GM12892 (cell line): ENCODE results near the gene CPHXL. TPM values are rescaled to one million over a fixed set of nuclear protein-coding genes. Genes with fewer than 3 reads are reported as not detected.

Experiments used
- DNase-seq: peaks from one replicate; pipeline ENCODE4 v3.0.0; 2011; ENCODE audit not compliant: insufficient read length
- FAIRE-seq: peaks from 2 replicates; lab custom pipeline; 2011; peaks lifted over from hg19 to GRCh38; lab: Jason Lieb, UNC
- POLR2A ChIP-seq: IDR thresholded peaks from 2 replicates; pipeline ENCODE4 v1.6.1; 2011; ENCODE audit warnings: low read depth, low read length, control low read depth
- POLR2AphosphoS5 ChIP-seq: IDR thresholded peaks from 2 replicates; pipeline ENCODE4 v1.6.1; 2011; ENCODE audit warnings: low read depth, low read length, control low read depth
- TAF1 ChIP-seq: IDR thresholded peaks from 2 replicates; pipeline ENCODE4 v1.6.1; 2011; ENCODE audit warnings: low read depth, mild to moderate bottlenecking, control low read depth, low read length, borderline replicate concordance
- polyA plus RNA-seq: library from polyadenylated mRNA; unstranded; fragments of >200 nt; gene quantifications from one replicate; pipeline ENCODE4 v1.2.1, GENCODE V29; 2012; ENCODE audit warnings: missing spikeins, inconsistent platforms; ENCODE audit not compliant: missing spikeins

CPHXL gene
- not detected for polyA plus RNA-seq

GRCh38 chr16:75726390-75726789 is at the start of gene CPHXL:
TSS of gene CPHXL (minus strand) at chr16:75726490. CDS start at chr16:75726442, 48 bp downstream.
- TF ChIP-seq POLR2AphosphoS5 (no peak), TAF1 (no peak), POLR2A (no peak)
- FAIRE-seq: no peak
- no peak for DNase-seq

DNA sequence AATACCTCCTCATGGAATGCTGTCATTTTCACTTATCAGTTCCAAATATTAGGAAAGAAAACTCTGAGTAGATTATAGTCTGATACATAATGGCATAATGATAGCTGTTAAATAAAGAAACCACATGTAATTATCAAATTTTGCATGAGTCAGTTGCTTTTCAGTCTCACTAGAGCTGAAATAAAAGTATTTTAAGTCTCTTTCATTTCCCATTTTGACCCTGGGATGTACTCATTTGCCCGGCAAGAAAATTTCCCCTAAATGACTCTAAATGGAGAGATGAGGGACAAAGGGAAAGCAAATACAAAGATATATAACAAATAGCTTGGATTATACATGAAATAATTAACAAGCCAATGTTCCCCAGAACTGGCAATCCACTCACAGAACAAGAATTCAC is 47.9 kb upstream of the CPHXL start:
- DNase-seq (no peak), FAIRE-seq (no peak)
- no peak for TF ChIP-seq POLR2AphosphoS5

DNA sequence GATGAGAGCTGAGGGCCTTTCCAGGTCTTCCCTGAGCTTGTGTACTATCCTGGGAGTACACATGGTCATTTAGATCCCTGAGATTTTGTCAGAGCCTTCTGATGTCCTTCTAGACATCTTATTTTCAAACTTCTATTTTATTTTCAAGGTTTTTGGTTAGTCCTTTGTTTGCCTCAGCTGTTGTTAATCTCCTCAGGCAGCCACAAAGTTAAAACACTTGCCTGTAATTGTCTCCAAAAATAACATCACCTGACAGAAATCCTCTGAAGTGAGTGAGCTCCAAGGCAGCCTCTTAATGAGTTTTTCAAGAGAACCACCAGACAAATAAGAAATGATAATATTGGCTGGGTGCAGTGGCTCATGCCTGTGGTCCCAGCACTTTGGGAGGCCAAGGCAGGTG is 43.8 kb upstream of the CPHXL start:
- TF ChIP-seq POLR2A (no peak), TAF1 (no peak)
- no peak for FAIRE-seq

DNA sequence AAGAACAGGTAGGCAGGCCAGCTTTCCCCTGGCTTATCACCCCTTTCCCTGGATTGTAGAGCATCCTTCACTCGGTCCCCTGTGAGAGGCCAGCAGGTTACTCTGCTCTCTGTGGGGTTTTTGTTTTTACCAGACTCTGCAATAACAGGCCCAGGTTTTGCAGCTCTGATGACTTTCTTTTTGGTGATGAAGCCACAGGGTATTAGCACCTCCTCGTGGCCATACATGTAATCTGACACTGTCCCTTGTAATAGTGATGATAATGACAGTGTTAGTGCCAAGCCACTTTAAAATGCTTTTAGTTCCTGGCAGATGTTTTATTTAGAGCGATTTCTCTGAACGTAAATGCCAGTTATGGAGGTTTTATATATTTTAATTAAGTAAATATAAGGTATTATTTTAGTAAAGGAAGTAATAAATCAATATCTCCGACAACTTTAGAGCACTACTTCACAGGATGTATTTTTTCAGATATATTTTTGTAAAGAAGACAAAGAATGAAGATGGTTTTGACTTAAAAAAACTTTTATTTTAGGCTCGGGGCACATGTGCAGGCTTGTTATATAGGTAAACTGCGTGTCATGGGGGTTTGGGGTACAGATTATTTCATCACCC is 38.0 kb upstream of the CPHXL start:
- TF ChIP-seq TAF1 (no peak), POLR2A (no peak), POLR2AphosphoS5 (no peak)
- peak; percentile 20 for DNase-seq
- FAIRE-seq: peak; percentile 81

More for the DNA sequence above, 43.8 kb upstream of the CPHXL start:
- DNase-seq: no peak

DNA sequence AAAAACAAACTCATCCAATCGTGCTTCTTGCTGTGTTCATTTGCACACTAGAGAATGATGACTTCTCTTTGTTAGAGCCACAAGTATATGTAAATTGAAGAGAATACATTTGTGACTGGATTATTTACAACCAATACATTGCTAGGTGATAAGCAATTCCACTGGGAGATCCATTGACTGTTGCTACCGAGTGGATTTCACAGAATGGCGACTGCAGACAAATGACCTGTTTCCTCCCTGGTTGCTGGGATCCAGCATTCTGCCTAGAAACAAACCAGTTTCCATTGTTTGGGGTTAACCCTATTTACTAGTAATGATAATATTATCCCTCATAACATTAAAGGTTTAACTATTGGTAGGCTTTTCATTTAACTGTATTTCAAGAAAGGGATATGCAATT is 36.9 kb upstream of the CPHXL start:
- FAIRE-seq (no peak), DNase-seq (no peak)
- TF ChIP-seq POLR2AphosphoS5: no peak
- no peak for TF ChIP-seq POLR2A
- TF ChIP-seq TAF1: no peak

DNA sequence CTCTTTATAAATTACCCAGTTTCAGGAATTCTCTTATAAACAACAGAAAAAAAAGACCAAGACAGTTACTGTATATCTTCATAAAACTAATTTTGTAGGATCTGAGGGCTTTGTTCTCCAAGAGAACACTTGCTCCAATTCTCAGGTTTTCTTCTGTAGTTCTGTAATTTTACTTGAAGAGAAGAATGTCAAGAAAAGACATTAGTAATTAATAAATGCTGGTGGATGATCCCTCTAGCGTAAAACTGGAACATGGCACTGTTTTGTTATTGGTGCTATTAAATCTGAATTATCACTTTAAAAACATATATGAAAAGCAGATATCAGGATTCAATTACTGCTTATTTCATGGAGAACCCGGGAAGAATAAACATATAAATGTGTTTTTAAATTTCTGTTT is 36.5 kb upstream of the CPHXL start:
- TF ChIP-seq POLR2AphosphoS5 (no peak), POLR2A (no peak), TAF1 (no peak)
- DNase-seq: no peak
- no peak for FAIRE-seq

DNA sequence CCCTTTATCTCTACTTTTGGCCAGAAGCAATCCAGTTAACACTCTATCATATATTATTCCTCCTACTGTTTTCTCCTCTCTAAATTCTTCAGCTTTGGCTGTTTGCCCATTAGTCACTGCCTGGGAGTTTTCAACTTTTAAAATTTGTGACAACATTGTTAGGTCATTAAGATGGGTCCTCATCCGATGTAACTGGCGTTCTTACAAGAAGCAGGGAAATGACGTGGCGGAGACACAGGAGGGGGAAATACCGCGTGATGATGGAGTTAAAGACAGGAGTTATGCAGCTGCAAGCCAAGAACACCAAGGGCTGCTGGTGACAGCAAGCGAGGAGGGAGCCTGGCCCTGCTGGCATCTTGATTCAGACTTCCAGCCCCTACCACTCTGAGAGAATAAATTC is 34.8 kb upstream of the CPHXL start:
- TF ChIP-seq POLR2AphosphoS5 (no peak), TAF1 (no peak), POLR2A (no peak)
- FAIRE-seq (no peak), DNase-seq (no peak)

GRCh38 chr16:75760018-75760519 is 33.8 kb upstream of the CPHXL start:
- TF ChIP-seq POLR2AphosphoS5 (no peak), POLR2A (no peak), TAF1 (no peak)
- DNase-seq (no peak), FAIRE-seq (no peak)

- no peak for DNase-seq
- no peak for FAIRE-seq
- TF ChIP-seq POLR2AphosphoS5 (no peak), TAF1 (no peak), POLR2A (no peak)
Measured at GRCh38 chr16:75758215-75758614, 31.9 kb upstream of the CPHXL start.

GRCh38 chr16:75754141-75754540 is 27.9 kb upstream of the CPHXL start:
- FAIRE-seq (no peak), DNase-seq (no peak)

GRCh38 chr16:75750528-75750927 is 24.2 kb upstream of the CPHXL start:
- no peak for TF ChIP-seq TAF1
- TF ChIP-seq POLR2A: no peak
- no peak for TF ChIP-seq POLR2AphosphoS5
- no peak for FAIRE-seq
- no peak for DNase-seq

More at GRCh38 chr16:75754141-75754540, 27.9 kb upstream of the CPHXL start:
- no peak for TF ChIP-seq POLR2AphosphoS5
- TF ChIP-seq TAF1: no peak
- TF ChIP-seq POLR2A: no peak

DNA sequence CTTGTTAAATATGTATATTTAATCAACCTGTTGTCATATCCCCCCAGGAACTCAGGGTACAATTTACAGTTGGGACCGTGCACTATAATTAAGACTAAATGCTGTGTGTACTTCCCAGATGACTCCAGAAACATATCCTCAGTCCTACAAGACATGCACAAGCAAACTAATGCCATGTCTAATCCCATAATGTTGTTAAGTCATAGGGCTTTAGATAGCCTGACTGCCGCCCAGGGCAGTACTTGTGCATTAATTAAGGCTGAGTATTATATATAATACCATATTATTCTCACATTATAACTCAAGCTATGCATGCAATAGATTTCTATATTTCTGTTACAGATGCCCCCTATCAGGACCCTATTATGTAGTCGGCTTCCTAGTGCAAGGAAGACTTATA is 20.1 kb upstream of the CPHXL start:
- DNase-seq (no peak), FAIRE-seq (no peak)
- TF ChIP-seq POLR2AphosphoS5 (no peak), POLR2A (no peak), TAF1 (no peak)

GRCh38 chr16:75745823-75746222 is 19.5 kb upstream of the CPHXL start:
- FAIRE-seq (no peak), DNase-seq (no peak)
- TF ChIP-seq POLR2A (no peak), TAF1 (no peak), POLR2AphosphoS5 (no peak)
